Panc1 (cell line): Measurements from ENCODE around the gene RPS6KA3. TPM values are rescaled to one million over a fixed set of nuclear protein-coding genes. Genes with fewer than 3 reads are reported as not detected.

Experiments
- ATAC-seq: fragments of 200-7000 bp; cut with Tn5 transposase; 2 replicates; pipeline ENCODE4 v1.9.1; 2020; ENCODE audit warnings: mild to moderate bottlenecking, moderate library complexity
- BruUV-seq: library from RNA; stranded (reverse); fragments of 400-500 nt; replicated peaks from 2 replicates; lab custom pipeline; 2021; lab: Mats Ljungman, UMichigan
- CTCF ChIA-PET: fragments of 300-600 bp; sonication (Branson Sonifier 250); formaldehyde crosslinking; loops from one replicate; lab custom pipeline; 2022; ENCODE audit warnings: antibody characterized with exemption; lab: Charles Lee
- POLR2A ChIA-PET: fragments of 300-600 bp; sonication (Branson Sonifier 250); formaldehyde crosslinking; loops from one replicate; lab custom pipeline; 2022; ENCODE audit warnings: antibody characterized with exemption; lab: Charles Lee
- DNase-seq: peaks from one replicate; pipeline ENCODE4 v3.0.0-alpha.2; 2010; ENCODE audit warnings: low read depth, low spot score
- H3K27ac ChIP-seq: 2 replicates; pipeline ENCODE4 v1.5.1; 2011; ENCODE audit warnings: mild to moderate bottlenecking, low read length, inconsistent platforms
- H3K27me3 ChIP-seq: fragments of 200-500 bp; sonication (Bioruptor generic); 2 replicates; pipeline ENCODE4 v1.6.0; 2014; ENCODE audit warnings: low read length, inconsistent platforms; ENCODE audit not compliant: control insufficient read depth, insufficient read depth
- H3K36me3 ChIP-seq: fragments of 200-500 bp; sonication (Bioruptor generic); 2 replicates; pipeline ENCODE4 v1.5.1; 2014; ENCODE audit warnings: inconsistent platforms, mild to moderate bottlenecking, low read length, moderate library complexity; ENCODE audit not compliant: control insufficient read depth, insufficient read depth
- H3K4me1 ChIP-seq: 2 replicates; pipeline ENCODE4 v1.5.1; 2011; ENCODE audit warnings: inconsistent platforms, mild to moderate bottlenecking, low read length, moderate library complexity; ENCODE audit not compliant: control insufficient read depth, insufficient read depth
- H3K4me3 ChIP-seq, 2 experiments: 2 replicates each; pipeline ENCODE4 v1.5.1; 2011 to 2012; ENCODE audit warnings: low read depth in 2 of 2, low read length in 2 of 2, mild to moderate bottlenecking in 2 of 2, inconsistent platforms in 1 of 2, moderate library complexity in 1 of 2
- H3K9me3 ChIP-seq: fragments of 200-500 bp; sonication (Bioruptor generic); 2 replicates; pipeline ENCODE4 v1.5.1; 2014; ENCODE audit warnings: low read depth, mild to moderate bottlenecking, inconsistent platforms, low read length, moderate library complexity; ENCODE audit not compliant: control insufficient read depth, insufficient read depth
- POLR2AphosphoS5 ChIP-seq: IDR thresholded peaks from 2 replicates; pipeline ENCODE4 v1.6.1; 2012; ENCODE audit warnings: mild to moderate bottlenecking, low read depth, low read length, moderate library complexity
- SIN3A ChIP-seq: IDR thresholded peaks from 2 replicates; pipeline ENCODE4 v1.6.1; 2012; ENCODE audit warnings: low read depth, mild to moderate bottlenecking, low read length, moderate library complexity, borderline replicate concordance; ENCODE audit not compliant: insufficient read depth
- TCF7L2 ChIP-seq: IDR thresholded peaks from 2 replicates; pipeline ENCODE4 v1.6.1; 2011; ENCODE audit warnings: mild to moderate bottlenecking, low read depth, low read length, inconsistent platforms
- in situ Hi-C: cut with HindIII; loops from 2 replicates; pipeline ENCODE4 v1.10.0; 2016; ENCODE audit warnings: low sequenced_read_pairs, low pct_unique_long_range_greater_than_20kb
- intact Hi-C: fragments of 100-400 bp; cut with micrococcal nuclease; formaldehyde crosslinking; loops from one replicate; pipeline ENCODE4 v1.10.0; 2022; ENCODE audit not compliant: unreplicated experiment
- total RNA-seq: library from RNA; stranded (reverse); gene quantifications from one replicate; pipeline ENCODE4 v1.2.1, GENCODE V29; 2021; ENCODE audit not compliant: unreplicated experiment
- TF ChIP-seq, protein P1 (sequence below): fragments of 450-650 bp; IDR thresholded peaks from 2 replicates; pipeline ENCODE4 v1.5.1; 2017; ENCODE audit warnings: mild to moderate bottlenecking
- TF ChIP-seq, protein P2 (sequence below), 2 experiments: IDR thresholded peaks; 2 replicates each; pipeline ENCODE4 v1.6.1; 2011 to 2012; ENCODE audit warnings: low read depth in 2 of 2, control low read depth in 1 of 2, low read length in 1 of 2, mild to moderate bottlenecking in 1 of 2, moderate library complexity in 1 of 2; ENCODE audit not compliant: insufficient read depth in 1 of 2

Gene RPS6KA3
- total RNA-seq, 1 experiment from 2014 or later: 40.5 TPM

DNA sequence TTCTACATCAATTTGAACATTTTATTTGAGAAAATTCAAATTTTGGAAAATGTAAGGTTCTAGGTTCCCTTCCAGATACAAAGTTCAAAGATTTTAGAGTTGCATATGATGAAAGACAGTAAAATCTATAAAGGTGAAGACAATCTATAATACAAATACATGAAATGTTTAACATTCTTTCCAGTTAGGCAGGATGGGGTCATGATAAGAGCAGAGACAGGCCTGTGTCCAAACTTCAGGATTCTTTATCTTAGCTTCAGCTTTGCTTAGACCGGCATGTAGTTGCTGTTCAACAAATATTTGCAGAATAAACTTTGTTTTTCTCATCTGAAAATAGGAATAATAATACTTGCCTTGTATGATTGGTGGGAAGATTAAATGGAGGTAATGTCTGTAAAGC is 4.5 kb upstream of the RPS6KA3 start:
- no peak overlapping the region for H3K4me3 ChIP-seq
- POLR2A ChIA-PET: no interaction called here
- TF ChIP-seq POLR2AphosphoS5 (no peak), SIN3A (no peak), TCF7L2 (no peak)
- TF ChIP-seq, protein P1, sequence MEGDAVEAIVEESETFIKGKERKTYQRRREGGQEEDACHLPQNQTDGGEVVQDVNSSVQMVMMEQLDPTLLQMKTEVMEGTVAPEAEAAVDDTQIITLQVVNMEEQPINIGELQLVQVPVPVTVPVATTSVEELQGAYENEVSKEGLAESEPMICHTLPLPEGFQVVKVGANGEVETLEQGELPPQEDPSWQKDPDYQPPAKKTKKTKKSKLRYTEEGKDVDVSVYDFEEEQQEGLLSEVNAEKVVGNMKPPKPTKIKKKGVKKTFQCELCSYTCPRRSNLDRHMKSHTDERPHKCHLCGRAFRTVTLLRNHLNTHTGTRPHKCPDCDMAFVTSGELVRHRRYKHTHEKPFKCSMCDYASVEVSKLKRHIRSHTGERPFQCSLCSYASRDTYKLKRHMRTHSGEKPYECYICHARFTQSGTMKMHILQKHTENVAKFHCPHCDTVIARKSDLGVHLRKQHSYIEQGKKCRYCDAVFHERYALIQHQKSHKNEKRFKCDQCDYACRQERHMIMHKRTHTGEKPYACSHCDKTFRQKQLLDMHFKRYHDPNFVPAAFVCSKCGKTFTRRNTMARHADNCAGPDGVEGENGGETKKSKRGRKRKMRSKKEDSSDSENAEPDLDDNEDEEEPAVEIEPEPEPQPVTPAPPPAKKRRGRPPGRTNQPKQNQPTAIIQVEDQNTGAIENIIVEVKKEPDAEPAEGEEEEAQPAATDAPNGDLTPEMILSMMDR: no peak
- TF ChIP-seq, protein P2, sequence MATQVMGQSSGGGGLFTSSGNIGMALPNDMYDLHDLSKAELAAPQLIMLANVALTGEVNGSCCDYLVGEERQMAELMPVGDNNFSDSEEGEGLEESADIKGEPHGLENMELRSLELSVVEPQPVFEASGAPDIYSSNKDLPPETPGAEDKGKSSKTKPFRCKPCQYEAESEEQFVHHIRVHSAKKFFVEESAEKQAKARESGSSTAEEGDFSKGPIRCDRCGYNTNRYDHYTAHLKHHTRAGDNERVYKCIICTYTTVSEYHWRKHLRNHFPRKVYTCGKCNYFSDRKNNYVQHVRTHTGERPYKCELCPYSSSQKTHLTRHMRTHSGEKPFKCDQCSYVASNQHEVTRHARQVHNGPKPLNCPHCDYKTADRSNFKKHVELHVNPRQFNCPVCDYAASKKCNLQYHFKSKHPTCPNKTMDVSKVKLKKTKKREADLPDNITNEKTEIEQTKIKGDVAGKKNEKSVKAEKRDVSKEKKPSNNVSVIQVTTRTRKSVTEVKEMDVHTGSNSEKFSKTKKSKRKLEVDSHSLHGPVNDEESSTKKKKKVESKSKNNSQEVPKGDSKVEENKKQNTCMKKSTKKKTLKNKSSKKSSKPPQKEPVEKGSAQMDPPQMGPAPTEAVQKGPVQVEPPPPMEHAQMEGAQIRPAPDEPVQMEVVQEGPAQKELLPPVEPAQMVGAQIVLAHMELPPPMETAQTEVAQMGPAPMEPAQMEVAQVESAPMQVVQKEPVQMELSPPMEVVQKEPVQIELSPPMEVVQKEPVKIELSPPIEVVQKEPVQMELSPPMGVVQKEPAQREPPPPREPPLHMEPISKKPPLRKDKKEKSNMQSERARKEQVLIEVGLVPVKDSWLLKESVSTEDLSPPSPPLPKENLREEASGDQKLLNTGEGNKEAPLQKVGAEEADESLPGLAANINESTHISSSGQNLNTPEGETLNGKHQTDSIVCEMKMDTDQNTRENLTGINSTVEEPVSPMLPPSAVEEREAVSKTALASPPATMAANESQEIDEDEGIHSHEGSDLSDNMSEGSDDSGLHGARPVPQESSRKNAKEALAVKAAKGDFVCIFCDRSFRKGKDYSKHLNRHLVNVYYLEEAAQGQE (IDR thresholded peaks at IDR 0.05; ENCODE audit: insufficient read depth in 1 of 2, low read depth in 2 of 2, low read length in 1 of 2): no peak
- H3K27me3 ChIP-seq: no peaks in the 10 kb centered on the region
- H3K9me3 ChIP-seq: no peaks in the 10 kb centered on the region
- no TSS peak for BruUV-seq
- DNase-seq (no peak), ATAC-seq (no peak)
- no peaks in the 10 kb centered on the region for H3K36me3 ChIP-seq
- in situ Hi-C loops: no loop called here
- intact Hi-C loops: no loop called here
- no peaks in the 10 kb centered on the region for H3K4me1 ChIP-seq
- no peak overlapping the region for H3K27ac ChIP-seq
- CTCF ChIA-PET: no interaction called here

DNA sequence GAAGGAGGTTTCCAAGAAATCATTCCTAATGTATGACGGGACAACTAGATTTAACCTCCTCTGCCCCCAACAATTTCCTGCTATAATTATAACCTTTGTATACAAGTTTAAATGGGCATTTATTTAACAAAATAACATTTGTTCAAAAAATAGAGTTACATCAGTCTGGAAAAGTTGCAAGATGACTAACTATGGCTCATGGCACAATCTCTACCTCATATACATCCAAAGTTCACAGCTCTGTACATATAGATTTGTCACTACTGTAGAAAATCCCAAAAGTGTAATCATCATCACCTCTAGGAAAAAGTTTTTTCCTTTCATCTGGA is 3.8 kb upstream of the RPS6KA3 start:
- POLR2A ChIA-PET: no interaction called here
- no peaks in the 10 kb centered on the region for H3K36me3 ChIP-seq

More for the DNA sequence above, 3.8 kb upstream of the RPS6KA3 start:
- TF ChIP-seq TCF7L2 (no peak), POLR2AphosphoS5 (no peak), SIN3A (no peak)
- TF ChIP-seq, protein P1: no peak
- TF ChIP-seq, protein P2 (IDR thresholded peaks at IDR 0.05; ENCODE audit: insufficient read depth in 1 of 2, low read depth in 2 of 2, low read length in 1 of 2): no peak
- BruUV-seq: no TSS peak
- Histone ChIP-seq H3K4me3 (no peak overlapping the region), H3K9me3 (no peaks in the 10 kb centered on the region), H3K27ac (no peak overlapping the region), H3K27me3 (no peaks in the 10 kb centered on the region), H3K4me1 (no peaks in the 10 kb centered on the region)
- no peak for ATAC-seq
- DNase-seq: no peak
- in situ Hi-C loops (no loop called here), intact Hi-C loops (no loop called here)
- CTCF ChIA-PET: no interaction called here
